Stimulated activated CD8-positive, alpha-beta memory T cell treated with anti-CD3 and anti-CD28 coated beads, Interleukin-15, amount 100 ng/mL, for 1 hour (primary cell): ENCODE results near the gene PJVK.
"Not testable (repeated sequence)": the region's sequence is repeated elsewhere in the genome, so short reads cannot be mapped to it uniquely, and the experiment has no call there.

ENCODE experiments used
- DNase-seq: peaks from one replicate; pipeline ENCODE4 v3.0.0-alpha.2; 2020; ENCODE audit warnings: low read depth

Gene PJVK

DNA sequence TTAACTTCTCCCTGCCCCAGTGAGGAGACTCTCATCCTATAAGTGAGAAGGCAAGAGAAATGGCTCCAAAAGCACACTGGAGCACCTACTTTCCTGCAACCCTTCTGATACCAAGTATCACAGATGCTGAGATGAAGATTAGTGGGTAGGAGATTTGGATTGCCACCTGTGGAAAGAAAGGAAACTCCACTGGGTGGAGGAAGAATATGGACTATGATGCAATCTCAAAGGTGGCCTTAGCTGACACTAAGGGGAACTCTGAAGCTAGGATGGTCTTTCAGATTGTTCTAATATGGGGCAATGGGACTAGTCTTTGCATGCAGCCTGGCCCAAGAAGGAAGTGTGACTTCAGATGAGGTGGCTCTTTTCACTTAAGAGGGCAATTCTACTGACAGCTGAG lies 21.8 kb upstream of the PJVK start:
- no peak for DNase-seq

DNA sequence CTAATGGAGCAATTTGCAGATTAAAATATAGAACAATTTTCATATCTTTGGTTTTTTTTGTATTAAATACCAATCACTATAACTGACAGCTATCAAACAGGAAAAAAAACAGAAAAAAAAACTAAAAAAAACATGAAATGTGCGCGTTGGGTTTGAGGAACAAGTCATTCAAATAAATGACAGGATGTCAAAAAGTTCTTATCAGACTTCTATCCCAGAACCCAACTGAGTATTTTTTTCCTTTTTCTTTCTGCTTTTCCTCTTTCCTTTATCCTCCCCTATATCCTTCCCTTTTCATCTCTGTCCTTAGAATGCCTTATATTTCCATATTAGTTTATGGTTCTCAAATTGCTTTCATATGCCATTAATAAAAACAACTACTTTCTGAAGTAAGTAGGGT lies 14.5 kb upstream of the PJVK start:
- no peak for DNase-seq

DNA sequence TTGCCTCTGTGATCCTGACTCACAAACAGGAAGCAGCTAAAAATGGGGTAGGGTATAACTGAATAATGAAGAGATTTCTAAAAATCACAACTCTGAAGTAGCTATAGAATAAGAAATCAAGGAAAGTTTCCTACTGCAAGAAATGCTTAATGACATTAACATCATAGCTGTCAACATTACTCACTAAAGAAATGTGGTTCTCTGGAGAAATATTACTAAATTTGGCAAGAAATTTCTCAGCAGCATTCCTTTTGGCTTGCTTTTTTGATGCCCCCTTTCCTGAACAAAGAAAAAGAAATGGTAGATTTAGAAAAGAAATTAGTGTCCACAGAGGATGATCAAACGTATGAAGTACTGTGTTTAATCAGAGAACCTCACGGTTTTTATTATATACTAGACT lies 9.8 kb upstream of the PJVK start:
- DNase-seq = no peak

GRCh38 chr2:178448968-178449661 lies 2.1 kb upstream of the PJVK start:
- DNase-seq = no peak

DNA sequence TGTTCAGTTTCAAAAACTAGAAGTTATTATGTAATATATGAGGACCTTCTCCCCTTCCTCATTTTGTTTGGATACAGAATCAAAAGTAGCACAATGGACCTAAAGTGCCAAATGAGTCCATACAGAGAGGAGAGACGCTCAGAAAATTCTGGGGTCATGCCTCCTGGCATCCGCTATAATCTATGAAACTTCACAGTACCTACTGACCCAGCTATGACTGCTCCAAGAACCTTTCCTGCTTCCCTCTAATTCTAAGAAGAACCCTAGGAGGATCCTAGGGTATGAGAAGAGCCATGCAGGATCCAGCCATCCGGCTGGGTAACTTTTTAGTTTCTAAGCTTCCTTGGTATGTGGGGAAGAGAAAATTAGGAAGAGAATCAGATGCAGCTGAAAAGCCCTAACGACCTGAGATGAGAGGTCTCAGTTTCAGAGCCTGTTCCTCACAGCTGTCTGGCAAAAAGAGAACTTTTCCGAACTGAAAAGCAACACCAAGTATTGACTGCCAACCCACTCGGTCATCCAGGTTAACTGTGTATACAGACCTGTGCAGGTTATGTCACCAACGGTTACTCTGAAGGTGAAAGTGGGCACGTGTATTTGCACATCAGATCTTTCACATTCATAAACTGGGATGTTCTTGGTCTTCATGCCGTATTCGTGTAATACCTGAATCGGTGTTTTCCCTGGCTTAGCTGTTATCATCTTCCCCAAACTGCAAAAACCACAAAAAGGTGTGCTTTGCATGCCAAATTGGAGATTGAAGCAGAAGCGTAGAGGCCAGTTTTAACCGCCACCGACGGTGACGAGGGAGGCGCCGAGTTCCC lies 1.3 kb upstream of the PJVK start:
- no peak for DNase-seq

DNA sequence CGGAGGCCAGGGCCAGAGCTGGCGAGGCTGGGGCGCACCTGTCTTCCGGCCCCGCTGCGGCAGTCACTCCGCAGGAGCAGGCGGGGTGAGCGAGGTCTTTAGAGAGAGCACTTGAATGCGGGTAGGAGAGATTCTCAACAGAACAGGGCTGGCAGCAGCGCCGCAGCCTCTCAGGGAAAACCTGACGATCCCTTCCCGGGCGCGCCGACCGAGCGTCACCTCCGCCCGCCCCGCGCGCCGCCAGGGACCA lies 729 bp upstream of the PJVK start:
- DNase-seq = peak; percentile 49

GRCh38 chr2:178452334-178452733 lies 1.2 kb downstream of the PJVK start:
- DNase-seq = no peak

DNA sequence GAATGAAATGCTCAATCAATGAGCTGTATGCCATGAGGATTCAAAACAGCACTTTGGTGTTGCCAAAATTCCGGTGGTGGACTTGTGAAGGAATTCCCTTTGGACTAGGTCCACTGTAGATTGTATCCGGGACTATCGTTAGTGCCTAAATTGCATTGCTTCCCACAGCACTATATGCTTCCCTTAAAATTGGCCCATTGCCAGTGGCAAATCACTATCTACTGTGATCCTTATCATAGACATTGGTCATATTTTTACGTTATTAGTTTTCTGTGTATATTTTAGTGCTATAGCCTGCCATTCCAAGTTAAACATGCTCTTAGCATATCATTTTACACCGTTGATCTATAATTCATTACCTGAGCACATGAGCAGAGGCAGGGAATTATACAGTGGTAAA lies 1.7 kb downstream of the PJVK start:
- no peak for DNase-seq

- DNase-seq = no peak
Measured at GRCh38 chr2:178455947-178456346, 4.8 kb downstream of the PJVK start.

DNA sequence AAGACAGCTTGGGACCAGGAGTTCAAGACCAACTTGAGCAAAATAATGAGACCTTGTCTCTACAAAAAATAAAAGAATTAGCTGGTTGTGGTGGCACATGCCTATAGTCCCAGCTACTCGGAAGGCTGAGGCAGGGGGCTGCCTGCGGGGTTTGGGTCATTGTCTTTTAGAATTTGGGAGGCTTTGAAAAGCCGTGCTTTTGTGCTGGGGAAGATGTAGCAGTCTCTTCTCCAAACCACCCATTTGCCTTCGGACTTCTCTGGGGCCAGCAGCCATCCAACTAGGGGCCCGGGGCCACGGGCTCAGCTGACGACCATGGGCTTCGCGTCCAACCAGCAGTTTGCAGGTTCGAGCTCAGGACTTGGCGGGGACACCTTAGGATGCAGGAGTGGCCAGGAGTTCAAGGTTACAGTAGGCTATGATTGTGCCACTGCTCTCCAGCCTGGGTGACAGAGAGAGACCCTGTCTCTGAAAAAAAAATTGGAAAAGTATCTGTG lies 6.3 kb downstream of the PJVK start:
- no peak for DNase-seq

GRCh38 chr2:178469219-178469849 lies 18.2 kb downstream of the PJVK start:
- DNase-seq = no peak

- DNase-seq = not testable (repeated sequence)
Measured at GRCh38 chr2:178471313-178471712, 20.1 kb downstream of the PJVK start.

DNA sequence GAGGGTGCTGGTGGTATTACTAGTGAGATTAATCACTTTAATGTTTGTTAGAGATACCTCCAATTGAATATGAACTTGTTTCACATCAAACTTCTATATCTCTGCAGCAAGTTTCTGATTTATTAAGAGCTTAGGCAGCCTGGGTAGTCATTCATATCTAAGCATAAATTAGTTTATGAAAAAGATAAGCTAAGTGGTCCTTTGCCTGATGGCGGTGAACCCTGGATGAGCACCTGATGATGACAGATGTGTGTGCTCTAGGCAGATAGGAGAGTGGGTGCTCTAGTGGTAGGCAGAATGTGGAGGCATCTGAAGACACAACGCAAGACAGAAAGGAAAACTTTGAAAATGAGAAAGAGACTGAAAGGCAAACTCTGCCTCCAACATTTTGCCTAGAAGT lies 22.2 kb downstream of the PJVK start:
- no peak for DNase-seq

DNA sequence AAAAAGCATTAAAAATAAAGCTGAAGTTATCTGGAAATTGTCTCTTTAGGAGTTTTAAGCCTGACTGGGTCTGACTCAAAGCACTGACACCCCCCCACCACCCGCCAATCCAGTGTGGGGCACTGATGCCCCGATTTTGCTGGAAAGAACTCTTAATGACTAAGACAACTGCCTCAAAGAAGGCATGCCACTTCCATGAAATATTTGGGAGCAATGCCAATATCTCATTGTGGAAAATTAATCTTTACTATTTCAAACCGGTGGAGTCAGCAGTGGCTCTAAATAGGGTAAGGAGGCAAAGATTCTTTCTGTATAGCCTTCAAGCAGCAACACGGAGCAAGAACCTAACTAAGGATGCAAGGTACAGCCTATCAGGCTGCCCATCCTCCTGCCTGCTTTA lies 22.8 kb downstream of the PJVK start:
- no peak for DNase-seq

GRCh38 chr2:178474560-178474959 lies 23.4 kb downstream of the PJVK start:
- no peak for DNase-seq

- no peak for DNase-seq
Measured at GRCh38 chr2:178476477-178476876, 25.3 kb downstream of the PJVK start.

GRCh38 chr2:178477443-178478129 lies 26.4 kb downstream of the PJVK start:
- DNase-seq = no peak

- no peak for DNase-seq
Measured at GRCh38 chr2:178478130-178478438, 26.9 kb downstream of the PJVK start.

DNA sequence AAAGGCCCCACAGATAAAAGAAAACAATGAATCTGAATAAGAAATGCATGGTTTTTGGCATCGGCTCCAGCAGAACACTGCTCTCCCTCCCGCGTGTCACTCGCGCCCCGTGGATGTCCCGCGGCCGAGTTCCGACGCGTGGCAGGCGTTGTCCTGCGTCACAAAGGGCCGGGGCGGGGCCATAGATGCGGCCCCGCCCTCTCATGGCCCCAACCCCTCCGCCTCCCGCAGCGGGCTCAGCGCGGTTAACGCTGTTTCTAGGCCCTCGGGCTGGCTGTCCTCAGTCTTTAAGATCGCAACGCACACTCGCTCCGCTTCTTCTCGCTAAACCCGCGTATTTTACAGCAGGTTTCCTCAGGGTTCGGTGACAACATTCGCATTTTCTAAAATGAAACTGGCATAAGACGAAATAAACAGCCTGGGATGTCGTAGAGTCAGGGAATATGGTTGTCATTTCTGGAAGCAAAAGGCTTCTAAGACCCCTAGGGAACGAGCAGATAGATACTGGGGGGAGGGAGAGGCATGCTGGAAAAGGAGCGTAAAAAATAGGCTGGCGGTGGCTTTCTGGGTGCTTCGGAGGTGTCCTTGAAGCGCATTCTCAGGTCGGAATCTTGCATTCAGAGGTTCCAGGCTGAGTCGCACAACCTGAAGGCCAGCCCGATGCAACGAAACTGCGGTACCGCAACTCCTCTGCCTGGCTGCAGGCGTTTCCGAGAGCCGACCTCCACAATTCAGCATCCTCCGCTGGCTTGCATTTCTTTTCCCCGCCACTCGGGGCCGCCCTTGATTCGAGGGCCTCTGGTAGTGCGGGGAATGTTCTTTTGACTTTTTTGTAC lies 27.5 kb downstream of the PJVK start, which contains the start of gene FKBP7:
TSS of gene FKBP7 (minus strand) at position 162 of the 836 bp plus-strand sequence. CDS start at position 61, 101 bp downstream.
- DNase-seq = peak; percentile 65

GRCh38 chr2:178479275-178479616 lies 28.1 kb downstream of the PJVK start:
- no peak for DNase-seq

GRCh38 chr2:178479758-178480226 lies 28.6 kb downstream of the PJVK start:
- no peak for DNase-seq
